ENCODE data around the gene BRS3.

Gene BRS3

DNA sequence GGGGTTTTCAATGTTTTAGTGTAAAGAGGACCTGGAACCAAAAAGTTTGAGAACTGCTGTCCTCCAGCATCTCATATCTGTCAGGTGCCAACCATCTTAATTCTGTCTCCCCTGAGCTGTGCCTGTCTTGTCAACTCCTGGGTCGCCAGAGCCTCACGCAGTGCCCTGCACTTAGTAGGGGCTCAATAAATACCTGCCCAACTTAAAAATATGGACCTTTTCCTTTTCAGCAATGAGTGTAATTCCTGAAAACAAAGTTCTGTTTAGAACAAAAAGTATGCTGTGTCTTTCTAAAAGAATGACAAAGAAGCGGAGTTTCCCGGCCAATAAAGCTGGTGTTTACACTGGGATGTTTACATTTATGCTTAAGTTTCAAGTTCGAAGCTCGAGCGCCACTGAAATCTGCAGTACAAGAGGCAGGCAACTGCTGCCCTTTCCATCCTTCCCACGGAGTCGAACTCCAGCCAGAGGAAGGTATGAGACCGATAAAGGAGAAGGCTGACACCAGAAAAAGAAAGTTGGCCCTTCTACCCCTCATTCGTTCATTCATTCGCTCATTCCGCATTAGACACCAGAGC, 8.5 kb downstream of the BRS3 start:
- DNase-seq, result no peak

DNA sequence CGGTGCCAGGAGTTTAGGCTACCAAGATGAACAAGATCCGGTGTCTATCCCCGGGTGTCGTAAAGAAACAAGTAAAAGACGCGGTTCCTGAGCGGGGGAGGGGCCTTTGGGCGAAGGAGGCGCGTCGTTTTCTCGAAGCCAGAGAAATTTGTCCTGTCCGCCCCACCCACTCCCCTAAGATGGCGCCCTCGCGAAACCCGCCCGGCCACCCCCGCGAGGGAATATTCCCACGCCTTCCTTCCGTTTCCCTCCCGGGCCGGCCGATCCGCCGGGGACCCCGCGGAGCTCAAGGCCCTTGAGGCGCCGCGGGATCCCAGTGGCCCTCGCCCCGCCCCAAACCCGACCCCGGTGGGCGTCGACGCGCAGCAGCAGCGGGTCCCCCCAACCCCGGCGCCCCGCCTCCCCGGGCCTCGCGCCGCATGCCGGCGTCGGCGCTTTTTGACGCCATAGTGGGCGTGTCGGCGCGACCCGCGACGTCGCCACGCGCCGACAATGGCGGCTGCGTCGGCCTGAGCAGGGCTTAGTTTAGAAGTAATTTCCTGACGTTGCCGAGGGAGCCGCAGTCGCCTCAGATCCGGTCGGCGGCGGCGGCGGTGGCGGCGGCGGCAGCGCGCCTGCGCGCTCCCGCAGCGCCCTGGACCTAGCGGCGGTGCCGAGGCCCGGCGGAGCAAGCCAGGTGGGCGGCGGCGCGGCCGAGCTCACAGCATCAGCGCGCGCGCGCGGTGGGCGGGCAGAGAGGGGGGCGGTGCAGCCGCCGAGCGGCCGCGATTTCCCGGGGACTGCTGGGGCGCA, 9.2 kb downstream of the BRS3 start:
- peak; percentile 88 for DNase-seq

DNA sequence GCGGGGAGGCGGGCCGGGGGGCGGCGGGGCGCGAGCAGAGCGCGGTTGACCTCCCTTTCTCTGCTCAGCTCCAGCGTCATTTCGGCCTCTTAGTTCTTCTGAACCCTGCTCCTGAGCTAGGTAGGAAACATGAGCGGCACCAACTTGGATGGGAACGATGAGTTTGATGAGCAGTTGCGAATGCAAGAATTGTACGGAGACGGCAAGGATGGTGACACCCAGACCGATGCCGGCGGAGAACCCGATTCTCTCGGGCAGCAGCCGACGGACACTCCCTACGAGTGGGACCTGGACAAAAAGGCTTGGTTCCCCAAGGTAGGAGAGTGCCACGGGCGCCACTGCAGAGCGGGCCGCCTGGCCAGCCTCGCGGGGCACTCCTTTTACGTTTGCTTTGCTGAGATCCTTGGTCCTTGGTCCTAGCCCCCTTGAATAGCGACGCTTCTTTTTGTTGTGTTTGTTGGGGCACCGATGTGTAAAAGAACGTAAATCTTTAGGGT, 9.9 kb downstream of the BRS3 start, which contains the start of gene HTATSF1:
Gene HTATSF1 (plus strand): TSS at position 37 of the 497 bp plus-strand sequence. CDS start 93 bp downstream, at position 130.
- DNase-seq, result no peak

DNA sequence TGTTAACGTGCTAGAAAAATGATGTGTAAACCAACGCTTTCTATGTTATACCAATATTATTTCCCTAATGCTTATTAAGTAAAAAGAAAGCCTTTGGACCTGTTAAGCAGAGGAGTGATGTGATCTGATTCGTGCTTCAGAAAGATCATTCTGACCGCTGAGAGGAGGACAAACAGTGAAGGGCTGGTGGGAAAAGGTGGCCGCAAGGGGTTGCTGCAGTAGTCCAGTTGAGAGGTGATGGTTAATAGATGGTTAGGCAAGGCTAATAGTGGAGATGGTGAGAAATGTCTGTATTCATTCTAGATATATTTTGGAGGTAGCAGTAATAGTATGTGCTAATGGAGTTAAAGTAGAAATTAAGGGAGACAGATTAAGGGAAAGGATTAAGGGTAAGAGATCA, 31.3 kb downstream of the BRS3 start:
- no peak for DNase-seq

DNA sequence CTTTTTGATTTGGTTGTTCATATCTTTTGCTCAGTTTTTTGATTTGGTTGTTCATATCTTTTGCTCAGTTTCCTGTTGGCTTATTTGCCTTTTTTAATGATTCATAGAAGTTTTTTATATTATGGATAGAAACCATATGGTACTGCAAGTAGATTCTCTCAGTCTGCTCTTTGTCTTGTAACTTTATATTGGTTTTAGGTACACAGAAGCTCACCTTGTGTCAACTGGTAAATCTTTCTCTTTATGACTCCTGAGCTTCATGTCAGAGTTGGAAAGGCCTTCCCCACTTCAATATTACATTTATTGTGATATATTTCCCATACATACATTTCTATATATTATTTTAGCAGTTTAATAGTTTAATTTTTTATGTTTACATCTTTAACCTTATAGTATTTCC, 36.0 kb downstream of the BRS3 start:
- DNase-seq, result no peak

DNA sequence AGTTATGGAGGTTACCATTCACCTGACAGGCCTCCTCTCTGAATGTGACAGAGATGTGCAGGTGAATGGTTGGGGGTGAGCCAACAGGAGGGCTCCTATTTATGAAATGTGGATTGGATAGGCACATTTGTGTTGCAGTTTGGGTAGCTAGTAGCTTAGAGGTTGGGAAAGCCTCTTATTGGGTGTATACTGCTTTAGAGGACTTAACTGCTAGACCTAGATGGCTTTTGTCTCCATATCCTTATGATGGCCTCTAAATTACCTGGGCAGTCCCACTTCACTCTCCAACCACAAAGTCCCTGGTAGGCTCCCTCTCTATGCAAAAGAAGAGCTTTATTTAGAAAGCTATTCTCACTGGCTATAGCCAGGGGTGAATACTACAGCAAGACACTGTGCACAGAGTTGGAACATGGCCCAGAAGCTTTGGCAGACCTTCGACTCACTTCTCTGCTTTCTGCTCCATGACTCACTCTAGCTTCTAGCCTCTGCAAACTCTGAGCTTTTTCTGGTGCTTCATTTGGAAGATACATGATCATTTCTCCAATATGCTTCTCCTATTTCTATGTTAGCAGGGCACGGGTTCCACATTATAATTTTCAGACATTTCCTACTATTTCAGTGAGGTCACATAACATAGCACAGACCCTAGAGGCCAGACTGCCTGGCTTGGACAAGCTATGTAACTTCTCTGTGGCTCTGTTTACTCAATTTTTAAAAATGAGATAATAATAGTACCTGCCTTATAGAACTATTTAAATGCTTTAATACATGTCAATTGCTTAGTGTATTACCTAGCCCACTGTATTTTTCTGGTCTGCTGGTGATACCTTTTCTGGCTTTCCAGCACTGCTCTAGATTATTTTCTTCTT, 38.2 kb downstream of the BRS3 start:
- DNase-seq, result peak; percentile 81

DNA sequence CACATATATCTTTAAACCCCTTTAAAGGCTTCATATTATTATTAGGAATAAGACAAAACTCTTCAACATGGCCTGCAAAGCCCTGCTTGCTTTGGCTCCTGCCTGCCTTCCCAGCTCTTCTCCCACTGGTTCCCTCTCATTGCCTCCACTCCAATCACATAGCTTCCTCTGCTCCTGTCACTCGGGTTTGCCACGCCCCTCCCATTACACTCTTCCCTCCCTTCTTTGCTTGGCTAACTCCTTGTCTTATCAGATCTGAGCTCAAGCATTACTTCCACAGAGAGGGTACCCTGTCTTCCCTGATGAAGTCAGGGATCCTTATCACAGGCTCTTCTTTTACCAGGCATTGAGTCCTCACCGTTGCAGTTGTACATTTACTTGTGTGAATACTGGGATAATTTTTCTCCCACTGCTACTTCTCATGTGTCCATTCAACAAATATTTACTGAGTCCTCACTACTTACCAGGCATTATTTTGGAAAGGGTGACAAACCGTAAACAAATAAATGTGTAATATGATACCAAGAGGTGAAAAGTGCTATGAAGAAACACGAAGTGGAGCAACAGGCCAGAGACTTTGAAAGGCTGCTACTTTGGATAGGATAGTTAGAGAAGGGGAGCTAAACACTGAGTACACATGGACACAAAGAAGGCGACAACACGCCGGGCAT, 41.0 kb downstream of the BRS3 start:
- DNase-seq, result no peak

DNA sequence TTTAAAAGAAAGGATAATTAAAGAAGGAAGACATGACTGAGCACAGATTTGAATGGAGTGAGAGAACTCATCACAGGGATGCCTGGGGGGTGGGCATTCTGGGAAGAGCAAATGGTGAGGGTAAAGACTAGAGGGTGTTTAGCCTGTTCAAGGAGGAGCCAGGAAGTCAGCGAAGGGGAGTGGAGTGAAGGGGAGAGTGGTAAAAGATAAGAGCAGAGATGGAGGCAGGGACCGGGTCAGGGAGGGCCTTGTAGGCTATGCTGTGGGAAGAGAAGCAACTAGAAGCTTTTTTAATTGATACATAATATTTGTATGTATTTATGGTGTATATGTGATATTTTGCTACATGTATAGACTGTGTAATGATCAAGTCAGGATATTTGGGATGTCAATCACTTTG, 42.0 kb downstream of the BRS3 start:
- DNase-seq, result no peak

DNA sequence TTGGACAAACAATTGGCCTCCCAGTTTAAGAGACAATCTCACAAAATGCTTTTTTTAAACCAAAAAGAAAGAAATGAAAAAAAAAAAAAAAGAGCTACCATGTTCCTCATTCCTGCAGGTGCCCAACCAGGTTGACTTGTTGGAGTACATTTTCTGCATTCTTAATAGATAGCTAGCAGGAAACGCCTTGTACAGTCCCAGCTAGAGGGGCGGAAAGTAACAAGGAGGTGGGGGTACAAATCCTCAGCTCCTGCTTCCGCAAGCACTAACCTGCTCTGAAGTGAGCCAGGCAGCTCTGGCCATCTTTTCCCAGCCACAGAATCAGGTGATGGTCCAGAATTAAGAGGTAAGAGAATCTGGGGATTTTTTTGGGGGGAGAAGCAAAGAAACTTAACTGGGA, 44.2 kb downstream of the BRS3 start, which contains the start of gene VGLL1:
Gene VGLL1 (plus strand): TSS at position 265 of the 400 bp plus-strand sequence. CDS start 3,806 bp downstream, outside the sequence.
- DNase-seq, result no peak

DNA sequence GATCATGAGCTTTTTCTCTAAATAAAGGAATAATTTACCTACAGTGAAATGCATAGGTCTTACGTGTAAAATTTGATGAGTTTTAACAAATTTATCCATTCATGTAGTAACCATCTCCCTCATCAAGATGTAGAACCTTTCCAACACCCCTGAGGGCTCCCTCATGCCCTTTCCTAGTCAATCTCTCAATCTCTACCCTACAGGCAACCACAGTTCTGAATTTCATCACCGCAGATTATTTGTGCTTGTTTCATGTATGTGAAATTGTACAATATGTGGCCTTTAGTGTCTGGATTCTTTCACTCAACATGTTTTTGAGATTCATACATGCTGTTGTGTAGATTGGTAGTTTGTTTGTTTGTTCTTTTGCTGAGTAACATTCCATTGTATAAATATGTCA, 46.4 kb downstream of the BRS3 start:
- DNase-seq, result no peak

DNA sequence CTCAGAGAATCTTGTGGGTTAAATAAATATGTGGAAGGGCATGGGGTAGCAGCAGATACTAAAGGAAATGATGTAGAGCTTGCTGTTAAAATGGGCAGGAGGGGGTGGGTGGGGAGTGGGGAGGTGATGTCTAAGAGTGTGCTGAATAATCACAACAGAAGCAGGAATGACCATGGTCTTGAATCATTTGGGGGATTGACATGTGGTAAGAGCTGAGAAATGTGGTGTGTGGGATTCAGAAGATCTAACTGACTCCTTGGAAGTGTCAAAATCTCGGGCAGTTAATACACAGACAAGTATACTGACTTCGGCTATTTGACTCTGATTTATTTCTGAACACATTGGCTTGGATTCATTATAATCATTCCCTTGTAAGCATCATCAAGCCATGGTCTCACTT, 51.1 kb downstream of the BRS3 start:
- DNase-seq, result no peak

DNA sequence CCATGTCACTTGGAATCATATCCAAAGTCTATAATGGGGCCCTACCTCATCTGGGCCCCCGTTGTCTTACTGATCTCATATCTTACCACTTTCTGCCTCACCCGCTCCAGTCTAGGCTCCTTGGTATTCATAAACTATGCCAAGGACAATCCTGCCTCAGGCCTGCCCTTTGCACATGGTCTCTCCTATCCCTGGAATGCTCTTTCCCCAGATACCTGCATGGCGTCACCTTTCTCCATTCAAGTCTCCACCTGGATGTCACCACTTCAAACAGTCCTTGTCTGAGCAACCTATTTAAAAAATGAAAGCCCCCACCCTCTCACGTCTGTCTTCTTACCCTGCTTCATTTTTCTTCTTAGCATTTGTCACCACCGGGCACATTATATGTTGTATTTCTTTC, 52.5 kb downstream of the BRS3 start:
- DNase-seq, result no peak

DNA sequence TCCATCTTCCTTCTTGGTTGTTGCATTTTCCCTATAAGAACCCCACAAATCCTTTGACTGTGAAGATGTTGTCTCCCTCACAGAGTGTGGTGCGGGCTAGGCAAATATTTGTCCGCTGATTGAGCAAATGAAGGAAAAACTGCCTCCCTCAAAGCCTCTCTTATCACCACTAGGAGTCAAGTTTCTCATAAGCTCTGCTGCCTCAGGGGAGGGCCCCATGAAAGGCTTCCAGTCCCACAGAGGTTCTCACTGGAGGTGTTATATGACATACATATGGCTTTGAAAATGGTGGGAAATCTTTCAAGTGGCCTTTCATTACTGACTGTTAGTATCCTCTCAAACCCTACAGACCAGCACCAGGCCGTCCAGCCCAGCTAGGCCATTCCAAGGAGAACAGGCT, 53.5 kb downstream of the BRS3 start:
- no peak for DNase-seq

DNA sequence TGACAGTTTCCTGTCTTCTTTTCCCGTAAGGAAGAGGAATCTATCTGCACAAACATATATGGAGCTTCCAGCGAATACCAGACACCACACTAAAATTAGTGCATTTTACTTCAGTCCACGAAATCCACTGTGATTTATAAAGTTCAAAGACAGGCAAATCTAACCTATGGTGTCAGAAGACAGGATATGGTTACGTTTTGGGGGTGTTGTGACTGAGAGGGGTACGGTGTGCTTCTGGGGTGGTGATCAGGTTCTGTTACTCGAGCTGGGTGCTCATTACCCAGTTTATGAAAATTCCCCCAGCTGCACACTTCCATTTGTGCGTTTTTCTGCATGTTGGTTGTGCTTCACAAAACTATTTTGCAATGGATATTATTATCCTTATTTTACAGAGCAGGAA, 54.5 kb downstream of the BRS3 start:
- no peak for DNase-seq

Measured in fibroblast of skin of right biceps (primary cell).